NCI-H510A (cell line): ENCODE data around the gene NEK10.
A peak's percentile ranks its signal among the peaks of the same experiment; 100 is the strongest.
"Not testable (repeated sequence)": the region's sequence is repeated elsewhere in the genome, so short reads cannot be mapped to it uniquely, and the experiment has no call there.

Source experiments
- DNase-seq: peaks from one replicate; lab custom pipeline; 2025; lab: John Stamatoyannopoulos, UW

Gene NEK10

DNA sequence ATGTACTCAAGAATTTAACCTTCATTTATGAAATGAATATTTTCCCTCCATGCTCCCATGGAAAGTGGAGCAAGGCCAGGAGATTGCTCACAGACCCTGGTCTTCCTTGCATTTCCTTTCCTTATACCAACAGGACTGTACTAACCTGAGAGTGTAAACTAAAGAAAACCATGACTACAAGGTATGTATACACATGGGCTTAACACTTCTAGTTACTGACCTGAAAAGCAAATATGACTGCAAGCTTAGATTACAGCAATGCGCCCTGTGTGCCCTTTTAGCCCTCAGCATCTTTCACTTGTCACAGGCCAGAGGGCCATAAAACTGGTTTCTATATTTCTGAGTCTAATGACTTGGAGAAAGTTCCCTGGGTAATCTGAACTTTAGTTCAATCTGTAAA, 52.1 kb downstream of the NEK10 start:
- DNase-seq = no peak

DNA sequence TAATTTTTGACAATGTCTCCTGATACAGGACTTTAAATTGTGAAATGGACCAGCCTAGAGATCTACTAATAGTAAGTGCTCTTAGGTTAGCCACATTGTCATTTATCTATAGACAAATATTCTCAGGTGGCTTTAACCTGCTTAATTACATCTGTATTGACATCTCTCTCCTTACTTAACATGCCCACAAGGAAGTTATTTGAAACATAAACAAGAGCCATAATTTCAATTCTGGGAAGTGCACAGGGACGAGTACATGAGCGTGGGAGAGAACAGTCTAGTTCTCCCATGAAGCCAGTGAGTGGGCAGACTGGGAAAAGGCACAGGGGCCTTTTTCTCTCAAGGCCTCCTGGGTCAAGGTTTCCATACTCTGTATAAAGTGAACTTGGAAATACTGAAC, 54.2 kb downstream of the NEK10 start:
- DNase-seq = no peak

DNA sequence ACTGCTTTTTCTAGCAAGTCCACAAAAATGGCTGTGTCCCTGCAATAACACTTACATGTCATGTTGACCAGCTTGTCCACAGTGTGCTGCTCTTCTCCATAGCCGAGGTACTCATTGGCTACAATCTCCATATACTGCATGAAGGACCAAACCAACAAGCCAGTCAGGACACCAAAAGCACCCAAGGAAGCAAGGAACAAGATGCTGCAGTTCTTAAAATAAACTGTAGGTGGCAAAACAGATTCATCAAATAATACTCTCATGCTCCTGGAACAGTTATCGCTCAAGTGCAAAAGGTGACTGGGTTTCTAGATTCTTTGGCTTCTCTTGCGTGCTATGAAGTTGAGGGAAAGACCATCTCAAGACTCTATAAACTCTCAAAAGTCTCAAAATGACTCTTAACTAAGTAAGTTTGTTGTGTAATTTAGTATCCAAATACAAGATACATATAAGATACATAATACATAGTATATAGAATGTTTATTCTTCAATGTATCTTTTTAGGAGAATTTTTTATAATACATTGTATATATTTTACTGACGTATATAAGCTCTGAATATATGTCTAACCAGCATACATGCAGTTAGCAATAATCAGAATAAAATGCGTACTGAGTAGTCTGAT, 57.0 kb downstream of the NEK10 start:
- peak; percentile 4 for DNase-seq

DNA sequence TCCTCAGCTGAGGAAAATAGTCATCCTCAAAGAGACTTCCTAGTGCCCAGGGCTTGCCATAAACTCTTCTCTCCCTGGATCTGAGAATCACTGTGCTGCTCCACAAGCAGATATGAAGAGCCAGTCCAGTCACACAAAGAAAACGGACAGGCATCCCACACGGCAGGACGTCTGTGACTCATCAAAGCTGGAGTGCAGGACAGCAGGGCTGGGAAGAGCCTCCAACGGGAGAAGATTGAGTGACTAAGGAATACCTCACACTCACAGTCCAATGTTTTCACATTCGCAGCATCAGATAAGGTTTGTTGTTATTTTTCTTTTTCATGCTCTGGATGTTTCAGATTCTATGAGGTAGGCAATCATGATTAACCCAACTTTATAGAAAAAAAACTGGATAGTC, 57.8 kb downstream of the NEK10 start:
- DNase-seq = no peak

DNA sequence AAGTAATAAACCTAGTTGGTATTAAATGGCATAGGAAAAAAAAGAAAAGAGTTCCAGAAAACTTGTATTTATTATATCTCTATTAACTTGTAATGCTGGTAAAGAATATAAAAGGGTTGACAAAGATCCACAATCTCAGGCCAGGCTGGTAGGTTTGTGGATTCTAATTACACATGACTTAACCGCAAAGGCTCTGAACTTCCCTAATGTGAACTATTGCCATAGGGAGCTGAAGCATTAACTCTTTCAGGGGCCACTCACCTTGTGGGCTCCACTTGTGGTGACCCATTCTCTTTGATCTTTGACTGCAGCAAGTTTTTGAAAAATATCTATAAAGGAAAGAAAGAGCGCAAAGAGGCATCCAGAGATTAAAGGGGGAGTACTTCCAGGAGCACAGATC, 58.5 kb downstream of the NEK10 start:
- DNase-seq = no peak

DNA sequence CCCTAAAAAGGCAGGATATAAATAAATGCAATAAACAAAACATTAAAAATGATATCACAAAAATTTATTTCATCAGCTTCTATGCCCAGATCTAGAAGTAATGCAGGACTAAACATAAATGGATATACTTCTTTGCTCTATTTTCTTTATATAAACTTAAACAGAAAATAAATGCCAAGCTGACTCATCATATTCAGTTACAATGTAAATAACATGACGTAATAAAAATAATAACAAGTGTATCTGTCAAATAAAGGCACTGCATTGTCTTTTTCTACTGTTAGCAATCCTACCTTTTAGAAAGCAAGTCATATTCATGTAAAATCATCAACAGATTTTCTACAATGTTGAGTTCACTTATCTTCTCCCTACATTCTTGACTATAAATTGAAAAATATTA, 61.6 kb downstream of the NEK10 start:
- DNase-seq = no peak

DNA sequence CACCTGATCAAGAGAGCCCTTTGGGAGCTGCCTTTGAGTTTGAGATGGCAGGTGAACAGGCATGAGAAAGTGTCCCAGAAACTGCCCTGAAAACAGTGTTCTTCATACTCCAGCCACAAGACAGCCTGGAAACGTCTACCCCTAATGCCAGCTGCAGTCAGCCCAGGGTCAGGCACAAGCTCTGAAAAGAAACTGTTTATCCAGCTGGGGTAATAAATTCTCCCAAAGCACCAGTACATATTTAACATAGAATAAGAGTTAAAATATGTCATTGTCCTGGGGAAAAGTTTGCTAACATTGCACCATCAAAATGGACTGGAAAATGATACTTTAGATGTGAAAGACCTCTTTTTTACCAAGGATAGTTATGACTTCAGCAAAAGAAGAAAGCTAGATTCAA, 66.3 kb downstream of the NEK10 start:
- no peak for DNase-seq

DNA sequence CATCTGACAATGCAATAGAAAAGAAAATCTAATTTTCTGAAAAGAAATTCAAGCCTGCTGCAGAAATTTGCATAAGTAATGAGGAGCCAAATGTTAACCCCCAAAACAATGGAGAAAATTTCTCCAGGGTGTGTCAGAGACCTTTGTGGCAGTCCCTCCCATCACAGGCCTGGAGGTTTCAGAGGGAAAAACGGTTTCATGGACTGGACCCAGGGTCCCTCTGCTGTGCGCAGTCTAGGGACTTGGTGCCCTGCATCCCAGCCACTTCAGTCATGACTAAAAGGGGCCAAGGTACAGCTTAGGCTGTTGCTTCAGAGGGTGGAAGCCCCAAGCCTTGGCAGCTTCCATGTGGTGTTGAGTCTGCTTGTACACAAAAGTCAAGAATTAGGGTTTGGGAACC, 70.2 kb downstream of the NEK10 start:
- DNase-seq = not testable (repeated sequence)

DNA sequence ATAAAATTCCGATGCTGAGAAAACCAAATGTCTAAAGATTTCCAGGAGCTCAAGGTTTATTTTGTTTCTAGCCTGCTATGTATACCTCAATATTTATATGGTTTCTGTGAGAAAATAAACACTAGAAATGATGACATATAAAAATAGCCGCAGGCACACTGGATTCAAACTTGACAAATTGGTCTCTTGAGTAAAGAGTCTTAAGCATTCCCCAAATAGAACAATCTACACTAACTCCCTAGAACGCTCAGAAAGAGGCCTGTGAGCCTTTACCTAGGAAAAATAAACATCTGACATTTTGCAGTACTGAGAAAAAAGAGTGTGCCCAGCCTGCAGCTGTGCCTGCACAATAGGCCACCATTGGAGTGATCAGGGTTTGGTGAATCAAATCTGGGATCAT, 75.2 kb downstream of the NEK10 start:
- no peak for DNase-seq

DNA sequence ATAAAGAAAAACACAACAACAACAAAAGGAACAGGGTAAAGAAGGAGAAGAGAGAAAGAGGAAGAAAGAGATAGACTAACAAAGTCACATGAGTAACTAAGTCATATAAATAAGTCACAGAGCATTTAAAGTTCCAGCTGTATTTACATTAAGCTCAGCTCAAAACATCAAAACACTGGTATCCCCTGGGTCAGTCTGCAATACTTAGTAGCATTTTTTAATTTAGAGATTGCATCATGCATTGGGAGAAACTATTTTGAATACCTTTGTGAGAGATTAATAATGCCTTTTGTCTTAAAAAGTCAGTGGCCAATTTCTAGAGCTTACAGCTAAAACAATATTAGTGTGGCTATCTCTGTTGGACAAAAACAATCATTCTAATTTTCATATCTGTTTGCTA, 78.4 kb downstream of the NEK10 start:
- DNase-seq = no peak

DNA sequence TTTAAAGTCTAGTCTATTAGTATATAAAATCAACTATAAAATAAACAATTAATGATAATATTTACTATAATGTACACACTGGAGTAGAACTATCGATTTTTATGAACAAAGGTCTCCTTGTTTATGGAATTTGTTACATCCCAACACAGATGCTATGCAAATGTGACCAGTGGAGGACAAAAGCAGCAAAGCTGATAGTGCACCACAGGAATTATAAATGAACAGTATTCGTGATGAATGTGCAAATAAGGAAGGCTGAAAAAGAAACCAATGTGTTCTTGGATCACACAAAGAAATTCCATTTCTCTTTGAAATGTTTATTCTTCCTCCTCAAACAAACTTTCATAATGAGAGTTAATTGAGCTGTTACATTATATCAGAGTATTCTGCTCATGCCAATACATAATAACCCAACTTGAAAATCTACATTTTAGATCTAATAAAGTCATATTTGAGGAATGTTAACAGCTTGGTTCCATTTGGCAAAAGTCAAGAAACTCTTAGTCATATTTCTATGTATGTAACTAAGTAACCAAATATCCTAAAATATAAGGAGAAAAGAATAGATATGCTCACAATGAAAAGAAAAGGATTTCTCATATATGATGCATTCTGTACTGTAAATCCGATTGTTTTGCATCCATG, 79.3 kb downstream of the NEK10 start:
- no peak for DNase-seq

DNA sequence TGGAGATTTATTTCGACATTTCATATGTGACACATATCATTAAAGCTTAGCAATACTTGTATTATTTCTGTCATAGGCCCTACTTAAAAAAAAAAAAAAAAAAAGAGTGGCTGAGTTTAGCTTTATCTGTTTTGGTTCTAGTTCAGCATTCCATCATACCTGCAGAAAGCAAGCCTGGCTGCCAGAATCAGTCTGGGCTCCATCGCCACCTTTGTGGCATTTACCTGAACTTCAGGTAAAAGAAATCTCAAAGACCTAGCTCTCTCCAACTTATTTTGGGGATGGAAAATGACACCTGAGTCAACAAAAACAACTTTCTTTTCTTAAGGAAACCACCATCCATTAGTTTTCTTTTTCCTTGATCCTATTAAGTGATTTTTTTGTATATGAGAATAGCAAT, 82.1 kb downstream of the NEK10 start:
- no peak for DNase-seq

DNA sequence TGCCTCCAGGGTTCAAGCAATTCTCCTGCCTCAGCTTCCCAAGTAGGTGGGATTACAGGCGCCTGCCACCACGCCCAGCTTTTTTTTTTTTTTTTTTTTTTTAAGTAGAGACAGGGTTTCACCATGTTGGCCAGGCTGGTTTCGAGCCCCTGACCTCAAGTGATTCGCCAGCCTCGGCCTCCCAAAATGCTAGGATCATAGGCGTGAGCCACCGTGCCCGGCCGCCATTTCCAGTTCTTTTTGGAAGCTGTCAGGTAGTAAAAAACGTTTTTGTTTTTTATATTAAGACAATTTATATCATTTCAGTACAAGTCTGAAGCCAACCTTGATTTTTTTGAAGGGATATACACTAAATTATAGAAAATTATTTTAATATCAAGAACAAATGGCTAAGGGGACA, 82.7 kb downstream of the NEK10 start:
- not testable (repeated sequence) for DNase-seq

DNA sequence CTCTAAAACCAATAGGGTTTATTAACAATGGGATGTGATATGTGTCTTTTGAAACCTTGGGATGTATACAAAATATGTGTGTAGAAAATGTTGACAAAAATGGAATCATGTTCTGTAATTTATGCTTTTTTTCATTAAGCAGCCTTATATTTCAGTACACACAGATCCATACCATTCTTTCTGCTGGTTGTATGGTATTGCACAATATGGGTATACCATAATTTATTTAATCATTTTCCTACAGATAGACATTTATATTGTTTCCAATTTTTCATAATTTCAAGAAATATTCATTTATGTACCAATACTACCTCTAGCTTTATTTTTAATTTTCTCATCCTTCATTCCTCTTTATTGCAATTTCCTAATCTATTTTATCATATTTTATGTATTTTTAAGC, 83.5 kb downstream of the NEK10 start:
- no peak for DNase-seq

DNA sequence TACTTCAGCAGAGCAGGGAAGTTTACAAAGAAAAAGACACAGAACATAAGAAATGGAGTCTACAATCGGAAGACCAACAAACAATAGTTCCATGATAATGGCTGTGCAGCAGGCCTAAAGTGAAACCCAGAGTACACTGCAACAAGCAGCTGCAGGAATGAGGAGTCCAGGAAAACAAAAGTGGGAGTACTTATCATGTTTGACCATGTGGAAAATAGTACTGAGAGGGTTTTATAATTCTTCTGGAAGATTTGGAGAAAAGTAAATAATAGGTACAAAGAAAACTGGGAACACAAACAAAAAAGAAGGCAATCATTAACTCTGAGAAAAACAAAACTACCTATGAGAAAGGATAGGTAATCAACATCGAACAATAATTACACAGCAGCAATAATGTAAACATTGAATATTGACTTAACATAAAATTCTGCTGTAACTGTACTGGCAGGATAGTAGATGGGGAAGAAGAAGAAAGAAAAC, 87.5 kb downstream of the NEK10 start:
- no peak for DNase-seq

DNA sequence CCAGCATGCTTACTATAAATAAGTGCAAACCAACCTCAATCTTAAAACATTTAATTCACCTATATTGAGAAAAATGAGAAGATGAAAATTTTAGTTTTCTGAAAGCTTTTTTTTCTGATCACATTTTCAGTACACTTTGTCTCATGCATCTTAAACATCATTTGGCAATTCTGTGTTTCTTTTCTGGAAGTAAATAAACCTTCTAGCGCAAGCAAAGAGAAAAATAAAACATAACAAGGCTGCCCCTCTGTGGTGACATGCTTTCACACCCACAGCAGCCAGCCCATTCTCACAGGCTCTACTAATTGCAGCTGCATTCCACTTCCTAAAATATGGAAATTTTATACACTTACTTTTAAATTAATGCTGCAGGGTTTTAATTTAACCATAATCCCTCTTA, 90.1 kb downstream of the NEK10 start:
- no peak for DNase-seq

DNA sequence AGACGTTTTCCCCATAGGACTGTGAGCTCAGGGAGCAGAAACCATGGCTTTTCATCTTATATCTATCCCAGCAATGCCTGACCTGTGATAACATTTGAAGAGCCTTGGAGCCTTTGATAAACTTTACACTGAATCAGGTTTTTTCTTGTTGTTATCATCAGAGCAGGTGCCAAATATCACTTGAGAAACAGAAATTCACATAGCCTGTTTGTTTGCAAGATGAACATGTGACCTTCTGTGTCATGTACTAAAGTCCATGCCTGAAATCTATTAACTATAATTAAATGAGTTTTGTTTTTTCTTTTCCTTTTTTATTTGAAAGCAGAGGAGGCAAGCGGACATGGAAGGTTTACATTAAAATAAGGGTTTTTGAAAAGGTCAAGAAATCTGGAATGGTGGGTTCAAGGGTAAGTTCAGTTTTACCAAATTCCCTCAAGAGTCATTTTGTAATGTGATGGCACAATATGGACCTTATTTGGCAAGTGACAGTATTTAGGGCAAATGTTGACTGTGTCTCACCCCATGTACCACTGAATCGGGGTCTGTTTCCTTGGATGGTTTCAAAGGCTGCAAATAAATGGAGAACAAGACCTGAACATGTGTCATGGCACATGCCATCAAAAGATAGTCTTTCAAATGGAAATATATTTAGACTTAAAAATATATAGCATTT, 90.7 kb downstream of the NEK10 start:
- no peak for DNase-seq

DNA sequence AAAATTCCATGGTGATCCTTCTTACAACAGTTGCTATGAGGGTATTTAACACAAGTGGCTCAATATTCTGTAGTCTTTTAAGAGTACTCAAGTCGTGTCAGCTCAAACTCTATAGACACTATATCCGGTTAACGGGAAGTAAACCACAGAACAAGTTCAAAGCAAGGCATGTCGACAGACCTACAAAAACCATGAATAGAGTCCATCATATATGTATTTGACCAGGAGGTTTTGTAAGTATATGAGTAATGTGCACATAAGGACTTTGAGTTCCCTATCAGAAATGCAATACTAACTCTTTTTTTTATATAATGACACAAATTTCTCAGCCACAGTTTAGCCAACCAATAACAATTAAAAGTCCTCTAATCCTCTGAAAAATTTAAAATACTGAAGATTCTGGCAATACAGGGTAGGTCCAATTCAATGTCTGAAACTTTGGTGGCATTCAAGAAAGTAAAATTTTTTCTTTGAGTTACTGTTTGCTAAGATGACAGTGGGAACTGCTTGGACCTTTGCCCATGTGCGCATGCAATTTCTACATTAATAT, 93.7 kb downstream of the NEK10 start:
- DNase-seq = no peak

DNA sequence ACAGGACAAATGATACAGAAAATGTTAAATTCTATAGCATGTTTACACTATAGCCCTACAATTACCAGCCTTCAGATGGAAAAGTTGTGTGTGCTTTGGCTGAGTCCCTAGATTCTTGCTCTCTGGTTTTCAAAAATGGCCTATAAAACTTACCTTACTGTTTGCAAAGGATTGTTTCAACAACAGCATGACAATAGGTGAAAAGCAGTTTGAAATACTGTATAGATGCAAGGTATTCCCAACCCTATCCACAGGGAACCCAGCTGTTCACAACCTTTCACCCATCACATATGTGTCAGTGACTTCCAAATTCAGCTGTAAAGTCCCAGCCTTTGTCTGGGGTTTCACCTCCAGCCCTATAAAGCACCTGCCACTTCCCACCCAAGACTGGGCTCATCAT, 97.3 kb downstream of the NEK10 start:
- DNase-seq = no peak

DNA sequence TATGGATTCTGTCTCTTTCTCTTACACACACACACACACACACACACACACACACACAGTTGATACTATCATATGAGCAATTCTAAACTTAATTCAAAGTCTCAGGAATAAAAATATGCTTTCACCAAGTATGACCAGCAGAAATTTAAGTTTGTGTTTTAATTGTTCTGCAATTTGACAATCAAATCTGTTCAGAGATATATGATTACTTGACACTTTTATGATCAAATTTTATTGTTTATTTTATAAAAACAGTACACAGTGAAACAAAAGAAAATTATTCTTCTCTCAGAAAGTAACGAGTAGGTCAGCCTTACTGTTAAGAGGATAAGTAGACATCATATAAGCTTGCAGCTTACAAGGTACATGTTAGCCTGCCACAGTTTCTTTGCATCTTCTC, 114.3 kb downstream of the NEK10 start:
- no peak for DNase-seq

DNA sequence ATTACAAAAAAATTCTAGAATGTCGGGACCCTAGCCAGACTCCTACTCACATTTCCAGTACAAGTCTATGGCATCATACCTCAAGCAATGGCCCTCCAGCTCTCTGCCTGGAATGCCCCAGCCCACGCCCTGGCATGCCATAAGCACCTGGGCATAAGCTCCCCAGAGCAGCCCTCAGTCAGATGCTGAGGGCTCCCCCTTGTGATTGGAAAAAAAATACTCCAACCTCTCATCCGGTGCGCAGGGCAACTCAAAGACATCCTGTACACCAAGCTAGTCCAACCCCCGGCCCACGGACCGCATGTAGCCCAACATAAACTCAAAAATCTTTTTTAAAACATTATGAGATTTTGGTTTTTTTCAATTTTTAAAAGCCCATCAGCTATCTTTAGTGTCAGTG, 115.4 kb downstream of the NEK10 start:
- peak; percentile 2 for DNase-seq

DNA sequence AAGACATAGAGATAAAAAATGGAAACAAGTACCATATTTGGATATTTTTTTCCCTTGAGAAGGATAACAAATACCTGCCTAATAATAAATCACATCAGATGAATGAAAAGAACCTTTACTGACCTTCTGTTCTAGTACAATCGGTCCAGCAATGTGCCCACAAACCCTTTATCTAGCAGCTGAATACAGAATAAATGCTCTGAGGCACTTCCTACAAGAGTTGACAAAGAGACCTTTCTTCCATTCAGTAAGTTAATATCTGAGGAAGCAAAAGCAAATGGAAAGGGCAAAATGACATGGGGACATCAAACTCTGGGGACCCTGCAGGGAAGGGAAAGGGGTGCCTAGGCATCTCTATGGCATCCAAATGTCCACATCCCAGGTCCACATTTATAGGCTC, 115.8 kb downstream of the NEK10 start:
- no peak for DNase-seq

DNA sequence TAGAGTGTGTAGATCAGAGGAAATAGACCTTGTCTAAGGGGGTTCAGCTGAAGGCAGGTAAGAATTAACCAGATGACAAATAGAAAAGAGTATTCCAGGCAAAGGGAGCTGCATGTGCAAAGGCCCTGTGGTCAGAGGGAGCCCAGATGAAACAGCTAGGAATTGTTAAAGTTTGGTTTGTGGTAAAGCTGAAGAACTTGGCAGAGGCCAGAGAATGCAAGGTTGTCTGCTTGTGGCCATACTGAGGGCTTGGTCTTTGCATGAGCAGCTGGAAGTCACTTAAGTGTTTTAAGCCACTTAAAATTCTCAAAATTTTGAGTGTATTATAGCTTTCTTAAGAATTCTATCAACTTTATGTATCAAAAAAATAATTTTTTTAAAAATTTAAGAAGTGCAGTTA, 116.5 kb downstream of the NEK10 start:
- DNase-seq = no peak
